GM04504 (cell line): ENCODE results near the gene MAGI1.

Source experiments
- DNase-seq: peaks from one replicate; pipeline ENCODE4 v3.0.0-alpha.2; 2012; ENCODE audit warnings: low read depth

Gene MAGI1

GRCh38 chr3:65945480-65945879 is 93.2 kb downstream of the MAGI1 start:
- no peak for DNase-seq

- no peak for DNase-seq
Observed at GRCh38 chr3:65944252-65944651, 94.5 kb downstream of the MAGI1 start.

DNA sequence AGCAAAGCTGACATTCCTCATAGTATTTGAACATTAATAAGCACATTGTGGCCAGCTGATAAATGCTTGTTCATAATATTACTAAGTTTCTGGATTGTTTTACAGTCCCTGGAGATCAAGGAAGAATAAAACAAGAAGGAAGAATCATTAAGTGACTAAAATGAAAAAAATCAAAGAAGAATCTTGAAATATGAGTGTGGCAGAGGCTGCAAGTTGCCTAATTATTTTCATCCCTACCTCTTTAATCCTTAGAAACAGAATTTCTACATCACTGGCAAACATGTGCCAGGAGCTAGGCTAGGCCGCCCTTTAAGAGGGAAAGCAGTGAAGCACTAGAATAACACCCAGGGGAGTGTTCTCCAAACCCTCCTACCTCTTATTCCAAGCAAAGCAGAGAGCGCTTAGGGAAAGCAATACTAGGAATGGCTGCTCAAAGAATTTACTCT is 98.9 kb downstream of the MAGI1 start:
- DNase-seq: no peak

GRCh38 chr3:65939184-65939583 is 99.5 kb downstream of the MAGI1 start:
- DNase-seq: no peak

- no peak for DNase-seq
Observed at GRCh38 chr3:65938676-65939075, 100.0 kb downstream of the MAGI1 start.

- no peak for DNase-seq
Observed at GRCh38 chr3:65938147-65938546, 100.6 kb downstream of the MAGI1 start.

GRCh38 chr3:65936908-65937638 is 101.6 kb downstream of the MAGI1 start:
- no peak for DNase-seq

GRCh38 chr3:65935724-65936123 is 103.0 kb downstream of the MAGI1 start:
- DNase-seq: no peak

DNA sequence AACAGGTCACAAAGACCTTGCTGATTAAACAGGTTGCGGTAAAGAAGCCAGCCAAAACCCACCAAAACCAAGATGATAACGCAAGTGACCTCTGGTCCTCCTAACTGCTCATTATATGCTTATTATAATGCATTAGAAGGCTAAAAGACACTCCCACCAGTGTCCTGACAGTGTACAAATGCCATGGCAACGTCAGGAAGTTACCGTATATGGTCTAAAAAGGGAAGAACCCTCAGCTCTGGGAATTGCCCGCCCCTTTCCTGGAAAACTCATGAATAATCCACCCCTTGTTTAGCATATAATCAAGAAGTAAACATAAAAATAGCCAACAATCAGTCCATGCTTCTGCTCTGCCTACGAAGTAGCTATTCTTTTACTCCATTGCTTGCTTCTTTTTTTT is 108.1 kb downstream of the MAGI1 start:
- DNase-seq: no peak

GRCh38 chr3:65928110-65928509 is 110.6 kb downstream of the MAGI1 start:
- no peak for DNase-seq

DNA sequence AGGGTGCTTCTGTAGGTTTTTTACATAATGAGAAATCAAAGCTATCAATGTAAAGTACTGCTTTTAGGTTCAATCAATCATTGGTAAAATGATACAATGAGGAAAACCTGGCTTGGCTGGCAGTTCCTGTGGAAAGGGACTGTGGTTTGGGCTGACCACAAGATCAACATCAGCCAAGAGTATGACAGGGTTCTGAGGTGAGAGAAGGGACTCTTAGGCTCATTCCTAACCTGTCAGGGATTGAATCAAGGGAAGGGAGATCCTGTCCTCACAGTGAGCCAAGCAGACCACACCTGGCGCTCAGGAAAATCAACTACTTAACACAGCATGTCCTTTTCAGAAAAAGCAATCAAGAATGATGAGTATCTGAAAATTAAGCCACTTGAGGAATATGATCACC is 111.1 kb downstream of the MAGI1 start:
- no peak for DNase-seq

DNA sequence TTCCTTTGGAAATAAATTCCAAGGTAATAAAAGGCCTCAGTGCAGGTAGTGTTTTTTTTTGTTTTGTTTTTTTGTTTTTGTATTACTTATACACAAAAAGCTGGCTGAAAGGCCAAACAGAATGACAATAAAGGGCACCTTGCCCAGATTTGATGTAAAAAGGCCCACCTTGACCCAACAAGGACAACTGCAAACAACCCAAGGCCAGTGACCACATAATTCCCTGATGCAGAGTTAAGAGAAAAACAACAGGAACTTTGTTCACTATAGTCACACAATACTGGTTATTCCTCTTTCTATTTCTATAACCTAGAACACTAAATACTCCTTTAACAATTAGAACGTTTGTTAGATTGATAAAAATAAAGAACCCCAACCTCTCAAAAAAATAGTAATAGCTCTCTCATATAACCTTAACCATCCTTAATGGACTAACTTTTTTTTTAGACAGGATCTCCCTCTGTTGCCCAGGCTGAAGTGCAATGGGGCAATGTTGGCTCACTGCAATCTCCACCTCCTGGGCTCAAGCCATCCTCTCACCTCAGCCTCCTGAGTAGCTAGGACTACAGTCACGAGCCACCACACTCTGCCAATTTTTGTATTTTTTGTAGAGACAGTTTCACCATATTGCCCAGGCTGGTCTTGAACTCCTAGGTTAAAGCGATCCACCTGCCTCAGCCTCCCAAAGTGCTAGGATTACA is 113.3 kb downstream of the MAGI1 start:
- no peak for DNase-seq

- no peak for DNase-seq
Observed at GRCh38 chr3:65924762-65925161, 114.0 kb downstream of the MAGI1 start.

DNA sequence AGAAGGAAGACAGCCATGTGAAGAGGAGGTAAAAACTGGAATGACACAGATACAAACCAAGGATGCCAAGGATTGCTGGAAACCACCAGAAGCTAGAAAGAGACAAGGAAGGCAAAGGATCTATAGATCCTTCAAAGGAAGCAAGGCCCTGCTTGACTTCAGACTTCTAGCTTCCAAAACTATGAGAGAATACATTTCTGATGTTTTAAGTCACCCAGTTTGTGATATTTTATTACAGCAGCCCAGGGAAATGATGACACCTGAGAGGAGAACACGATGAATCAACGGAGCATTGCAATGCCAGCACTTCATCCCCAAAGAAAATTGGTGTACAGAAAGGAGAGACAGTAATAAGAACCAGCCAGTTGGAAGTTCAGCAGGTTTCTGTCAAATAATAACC is 116.3 kb downstream of the MAGI1 start:
- DNase-seq: no peak

- no peak for DNase-seq
Observed at GRCh38 chr3:65919826-65920225, 118.9 kb downstream of the MAGI1 start.

- DNase-seq: no peak
Observed at GRCh38 chr3:65915477-65915876, 123.2 kb downstream of the MAGI1 start.

- no peak for DNase-seq
Observed at GRCh38 chr3:65914740-65915367, 123.9 kb downstream of the MAGI1 start.

- DNase-seq: no peak
Observed at GRCh38 chr3:65914032-65914739, 124.5 kb downstream of the MAGI1 start.

GRCh38 chr3:65912647-65913046 is 126.1 kb downstream of the MAGI1 start:
- no peak for DNase-seq

DNA sequence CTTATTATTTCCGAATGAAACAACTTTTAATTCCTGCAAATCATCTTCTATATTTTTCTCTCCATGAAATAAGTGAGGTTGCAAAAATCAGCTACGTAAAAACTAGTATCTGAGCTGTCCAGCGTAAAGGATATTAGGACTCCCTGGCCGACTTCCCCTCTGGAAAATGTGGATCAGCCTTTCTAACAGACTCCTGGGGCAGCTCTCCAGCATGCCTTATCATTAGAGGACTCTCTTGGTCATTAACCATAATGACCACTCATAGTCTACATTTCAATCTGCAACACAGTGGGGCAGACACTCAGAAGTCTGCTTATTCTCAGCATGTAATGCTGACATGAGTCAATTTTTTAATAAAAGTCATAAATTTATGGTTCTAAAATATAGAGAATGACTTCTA is 130.1 kb downstream of the MAGI1 start:
- DNase-seq: no peak

- DNase-seq: no peak
Observed at GRCh38 chr3:65907232-65908130, 131.2 kb downstream of the MAGI1 start.

- no peak for DNase-seq
Observed at GRCh38 chr3:65905771-65906170, 132.9 kb downstream of the MAGI1 start.
